NCI-H82 treated with DMSO at 0.1 percent for 48 hours (cell line): ENCODE measurements around the gene TOX3.

Experiments used
- DNase-seq: peaks from one replicate; lab custom pipeline; 2025; ENCODE audit not compliant: unreplicated experiment; lab: John Stamatoyannopoulos, UW

TOX3 gene

DNA sequence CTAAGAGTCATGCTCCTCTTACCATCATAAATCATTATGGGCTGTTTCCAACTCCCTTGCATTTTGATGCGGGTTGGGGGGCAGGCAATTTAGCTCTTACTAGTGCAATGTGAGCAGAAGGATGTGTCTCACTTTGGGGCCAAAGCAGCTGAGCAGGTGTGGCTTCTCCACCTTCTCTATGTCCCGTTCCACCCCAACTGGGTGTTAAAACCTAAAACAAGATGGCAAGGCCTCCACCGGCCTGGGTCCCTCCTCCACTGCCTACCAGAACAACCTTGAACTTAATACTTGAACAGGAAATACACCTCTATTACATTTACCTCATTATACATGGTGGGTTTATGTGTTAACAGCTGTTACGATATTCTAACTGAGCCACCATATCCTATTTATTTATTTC, 52.8 kb downstream of the TOX3 start:
- no peak for DNase-seq

DNA sequence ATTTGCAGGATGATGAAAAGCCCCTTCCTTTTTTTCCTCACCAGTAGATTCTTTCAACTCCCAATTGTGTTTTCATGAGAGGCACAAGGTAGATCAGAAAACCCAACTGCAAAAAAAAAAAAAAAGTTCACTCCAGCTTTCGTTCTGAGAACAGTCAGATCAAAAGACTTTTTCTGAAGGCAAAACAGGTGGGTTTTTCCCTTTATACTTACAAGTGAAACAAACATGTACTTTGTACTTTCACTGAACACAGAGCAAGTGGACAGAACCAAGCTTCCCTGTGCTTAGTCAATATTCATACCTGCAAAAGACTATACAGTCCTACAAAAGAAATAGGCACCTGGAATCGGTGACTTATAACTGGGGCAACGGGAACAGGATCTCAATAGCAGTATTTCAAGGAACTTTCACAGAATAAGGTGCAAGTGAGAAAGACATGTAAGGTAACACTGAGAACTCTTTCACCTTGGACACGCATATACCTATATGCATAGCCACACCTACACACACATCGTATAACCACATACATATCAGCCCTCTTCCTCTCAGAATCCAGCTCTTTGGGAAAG, 54.1 kb downstream of the TOX3 start:
- no peak for DNase-seq

DNA sequence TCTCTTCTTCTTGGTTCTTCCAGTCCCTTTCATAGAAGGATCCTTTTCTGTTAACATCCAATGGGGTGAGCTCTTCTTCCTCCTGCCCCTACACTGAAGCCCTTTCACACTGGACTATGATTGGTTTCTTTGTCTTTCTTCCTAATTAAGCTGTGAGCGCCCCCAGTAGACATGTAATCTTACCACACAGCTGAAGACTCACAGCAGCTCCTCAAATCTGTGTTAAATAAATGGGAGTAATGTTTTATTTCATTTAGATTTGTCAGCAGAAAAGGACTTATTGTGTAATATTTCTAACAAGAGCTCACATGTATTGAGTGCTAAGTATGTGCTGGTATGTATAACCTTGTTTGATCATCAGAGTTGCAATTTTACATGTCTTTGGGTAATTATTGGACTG, 55.7 kb downstream of the TOX3 start:
- no peak for DNase-seq

DNA sequence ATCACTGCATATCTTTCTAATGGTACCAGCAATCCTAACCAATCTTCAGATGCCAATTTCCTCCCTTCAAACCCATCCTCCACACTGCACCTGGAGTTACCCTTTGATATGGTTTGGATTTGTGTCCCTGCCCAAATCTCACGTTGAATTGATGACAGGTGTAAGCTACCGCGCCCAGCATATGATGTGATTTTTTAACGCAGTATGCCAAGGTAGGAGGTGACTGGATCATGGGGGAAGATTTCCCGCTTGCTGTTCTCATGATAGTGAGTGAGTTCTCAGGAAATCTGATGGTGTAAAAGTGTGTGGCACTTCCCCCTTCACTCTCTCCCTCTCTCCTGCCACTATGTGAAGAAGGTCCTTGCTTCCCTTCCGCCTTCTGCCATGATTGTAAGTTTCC, 57.0 kb downstream of the TOX3 start:
- DNase-seq: no peak

DNA sequence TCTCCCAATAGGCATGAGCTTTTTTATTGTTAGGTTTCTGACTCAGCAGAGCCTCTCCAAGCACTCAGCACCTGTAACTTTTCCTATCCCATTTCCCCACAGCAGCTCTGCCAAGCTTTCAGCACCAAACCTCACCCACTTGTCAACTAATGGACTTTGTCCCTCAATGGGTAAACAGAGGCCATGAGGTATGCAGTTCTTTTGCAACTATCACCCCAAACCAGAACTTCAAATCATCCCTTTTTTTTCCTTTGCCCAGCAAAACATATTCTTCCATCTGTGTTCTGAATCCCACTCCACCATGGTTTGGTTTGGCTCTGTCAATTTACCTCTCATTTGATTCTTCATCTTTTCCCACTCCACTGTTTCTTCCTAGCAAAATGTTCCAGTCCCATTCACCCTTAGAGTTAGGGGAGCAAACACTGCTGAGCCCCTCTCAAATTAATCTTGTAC, 58.1 kb downstream of the TOX3 start:
- DNase-seq: no peak

DNA sequence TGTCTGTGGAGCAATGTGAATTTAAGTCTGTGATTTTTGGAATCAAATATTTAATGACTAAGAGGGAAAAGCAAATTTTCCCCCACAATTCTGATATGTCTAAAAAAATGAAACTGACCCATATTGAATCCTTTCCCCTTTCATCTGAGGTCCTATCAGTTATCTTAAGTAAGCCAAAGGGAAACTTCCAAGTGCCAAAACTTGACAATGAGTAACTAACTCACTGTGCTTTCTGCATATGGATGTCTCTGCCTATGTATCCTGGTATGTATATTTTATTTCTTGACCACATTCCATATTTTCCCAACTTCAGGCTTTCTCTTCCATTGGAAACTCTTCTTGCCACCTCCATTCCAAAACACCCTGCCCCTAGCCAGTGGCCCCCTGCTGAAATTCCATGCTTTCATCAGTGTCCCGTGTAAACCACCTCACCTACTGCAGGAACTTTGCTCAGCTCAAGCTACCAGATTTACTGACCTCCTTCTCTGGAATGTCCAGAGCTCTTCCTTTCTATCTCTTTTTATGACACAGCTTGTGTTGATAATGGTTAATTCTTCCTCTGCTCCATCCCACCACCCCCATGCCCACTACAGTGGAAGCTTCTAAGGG, 59.0 kb downstream of the TOX3 start:
- no peak for DNase-seq

DNA sequence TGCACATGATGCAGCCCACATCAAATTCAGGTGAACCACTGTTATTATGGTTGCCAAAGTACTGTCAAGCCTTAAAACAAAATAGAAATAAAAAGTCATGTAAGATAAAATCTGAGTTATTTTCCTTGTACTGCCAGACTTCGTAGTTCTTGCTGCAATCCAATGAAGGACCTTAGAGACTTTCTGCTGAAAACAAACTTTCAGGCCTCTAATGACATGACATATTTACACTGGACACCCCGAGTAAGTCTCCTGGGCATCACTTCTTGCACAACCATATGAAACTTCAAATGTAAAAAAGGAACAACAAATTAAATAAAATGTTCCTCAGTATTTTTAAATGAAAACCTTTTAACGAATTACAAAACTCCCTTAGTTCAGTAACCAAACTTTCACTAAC, 66.7 kb downstream of the TOX3 start:
- no peak for DNase-seq

DNA sequence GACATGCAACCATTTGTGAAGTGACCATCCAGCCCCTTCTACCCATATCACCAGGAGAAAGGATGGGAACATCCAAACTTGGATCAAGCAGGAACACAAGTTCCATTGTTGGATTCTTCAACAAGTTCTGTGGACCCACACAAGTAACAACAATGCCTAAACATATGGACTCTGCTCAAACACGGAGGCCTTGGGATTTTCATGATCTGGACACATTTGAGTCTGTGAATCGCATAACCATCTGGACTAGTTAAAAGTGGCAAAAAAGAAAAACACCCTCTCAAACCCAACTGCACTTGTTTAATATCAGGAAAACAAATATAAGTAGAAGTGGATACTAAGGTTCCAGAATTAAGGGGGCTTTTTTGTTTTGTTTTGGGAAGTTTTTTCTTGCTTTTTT, 70.8 kb downstream of the TOX3 start:
- no peak for DNase-seq

DNA sequence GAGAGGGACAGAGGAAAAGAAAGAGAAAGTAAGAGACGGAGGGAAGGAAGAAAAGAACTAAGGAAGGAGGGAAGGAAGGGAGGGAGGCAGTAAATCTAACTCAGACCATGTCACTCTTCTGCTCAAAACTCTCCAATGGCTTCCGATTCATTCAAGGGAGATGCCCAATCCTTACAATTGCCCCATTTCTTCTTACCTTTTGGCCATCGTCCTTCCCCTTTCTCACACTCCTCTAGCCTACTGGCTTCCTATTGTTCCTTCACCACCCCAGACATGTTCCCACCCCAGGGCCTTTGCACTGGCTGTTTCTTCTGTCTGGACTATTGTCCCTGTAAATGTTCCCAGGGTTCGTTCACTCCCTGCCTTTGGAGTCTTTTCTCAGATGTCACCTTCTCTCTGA, 72.3 kb downstream of the TOX3 start:
- DNase-seq: no peak

DNA sequence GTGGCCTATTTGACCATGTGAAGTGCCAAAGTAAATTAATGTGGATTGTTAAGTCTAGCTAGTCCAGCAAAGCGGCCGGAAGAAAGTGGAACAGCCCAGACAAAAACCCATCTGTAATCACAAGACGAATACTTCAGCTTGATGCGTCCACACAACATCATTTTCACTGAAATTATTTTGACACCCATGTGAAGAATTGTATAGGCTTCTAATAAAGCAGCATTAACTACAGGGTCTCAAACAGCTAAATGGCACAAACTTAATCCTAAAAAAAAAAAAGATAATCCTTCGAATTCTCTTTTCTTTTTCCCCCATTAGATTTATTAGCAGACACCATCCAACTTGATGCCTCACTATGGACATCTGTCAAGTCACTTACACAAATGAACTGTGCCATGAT, 73.8 kb downstream of the TOX3 start:
- no peak for DNase-seq

DNA sequence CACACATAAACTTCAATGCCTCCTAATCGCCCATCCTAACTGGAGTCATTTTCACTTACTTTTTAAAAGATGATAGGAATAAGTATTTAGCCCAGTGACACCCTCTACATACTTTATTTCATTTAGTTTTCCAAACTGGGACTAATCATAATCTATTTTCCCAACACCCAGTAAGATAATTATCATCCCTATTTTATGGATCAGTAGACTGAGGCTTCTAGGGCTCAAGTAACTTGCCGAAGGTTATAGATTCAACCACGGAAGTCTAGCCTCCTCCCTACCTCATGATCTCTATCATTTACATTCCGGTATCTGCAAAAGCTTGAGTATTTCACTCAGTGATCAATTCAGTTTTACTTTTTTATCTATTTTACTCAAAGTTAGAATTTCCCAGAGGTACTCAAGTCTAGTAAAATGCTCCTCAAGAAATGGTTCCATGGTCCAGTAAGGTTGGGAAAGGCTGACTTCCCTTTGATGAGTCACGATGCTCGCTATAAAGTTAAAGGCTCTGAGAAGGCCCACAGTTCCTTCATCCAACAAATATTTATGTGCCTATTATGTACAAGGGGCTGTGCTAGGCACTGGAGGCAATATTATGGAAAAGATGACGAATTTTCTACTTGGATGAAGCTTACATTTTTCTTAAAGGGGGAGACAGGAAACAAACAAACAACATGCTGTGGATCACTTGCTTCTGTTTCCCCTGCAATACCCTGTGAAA, 75.1 kb downstream of the TOX3 start:
- no peak for DNase-seq

DNA sequence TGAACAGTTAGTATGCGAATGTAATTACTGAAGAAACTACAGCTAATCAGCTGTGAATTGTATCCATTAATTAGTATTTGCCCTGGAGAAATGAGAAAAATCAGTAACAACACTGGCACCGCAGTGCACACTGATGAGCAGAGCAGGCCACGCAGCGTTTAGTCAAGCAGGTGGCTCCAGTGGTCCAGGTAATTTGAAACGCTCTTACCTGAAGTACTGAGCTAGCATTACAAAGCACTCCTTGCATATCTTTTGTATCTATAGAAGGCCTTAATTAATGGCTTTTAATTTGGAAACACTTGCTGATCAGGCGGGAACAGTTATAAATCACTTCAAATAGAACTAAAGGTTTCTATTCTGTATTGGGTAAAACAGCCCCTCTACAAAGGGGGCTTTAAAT, 76.4 kb downstream of the TOX3 start:
- no peak for DNase-seq

DNA sequence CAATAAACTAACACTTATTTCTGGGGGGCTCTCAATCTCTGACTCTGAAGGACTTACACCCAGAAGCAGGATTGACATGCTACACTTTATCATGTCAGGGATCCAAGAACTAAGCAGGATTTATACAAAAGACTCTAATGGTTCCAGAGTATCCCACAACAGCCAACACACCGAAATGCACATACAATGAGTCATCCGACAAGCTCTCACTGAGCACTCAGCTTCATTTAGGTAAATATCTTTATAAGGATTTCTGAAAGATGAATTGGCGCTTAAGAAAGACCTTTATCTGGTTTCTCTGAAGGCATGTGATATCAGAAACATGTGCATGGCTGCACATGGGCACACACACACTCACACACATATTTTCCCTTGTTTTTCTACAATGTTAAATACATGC, 77.2 kb downstream of the TOX3 start:
- DNase-seq: no peak

DNA sequence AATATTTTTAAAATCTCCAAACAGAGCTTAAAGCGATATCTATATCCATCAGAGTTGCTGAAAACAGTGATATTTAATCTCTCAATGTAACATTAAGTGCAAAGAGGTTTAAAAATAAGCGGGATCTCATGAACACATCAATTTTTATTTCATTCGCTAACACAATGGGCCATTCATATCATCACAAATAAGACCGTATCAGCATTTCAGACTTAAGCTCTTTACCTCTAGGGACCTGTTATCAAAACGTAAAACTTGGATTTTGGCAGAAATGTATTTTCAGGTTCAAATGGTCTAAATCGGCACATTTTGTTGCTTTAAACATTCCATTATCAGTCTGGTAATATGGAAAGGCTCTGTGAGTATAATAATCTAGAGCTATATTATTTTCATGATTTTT, 77.9 kb downstream of the TOX3 start:
- DNase-seq: no peak

DNA sequence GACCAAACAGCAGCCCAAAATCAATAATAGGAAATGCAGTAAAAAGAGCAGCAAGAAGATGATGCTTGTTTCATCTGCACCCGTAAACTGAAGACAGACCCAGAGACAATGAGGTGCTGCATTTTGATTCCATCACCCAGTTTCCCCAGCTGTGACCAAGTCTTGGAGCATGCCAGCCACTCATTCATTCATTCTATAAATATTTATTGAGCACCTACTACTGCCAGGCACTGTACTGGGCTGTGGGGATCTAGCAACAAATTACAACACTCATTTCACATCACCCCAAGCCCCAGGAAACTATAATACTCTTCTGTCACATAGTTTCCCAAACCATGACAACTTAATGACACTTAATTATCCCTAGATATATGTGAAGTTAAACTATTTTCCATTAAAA, 79.2 kb downstream of the TOX3 start:
- no peak for DNase-seq

DNA sequence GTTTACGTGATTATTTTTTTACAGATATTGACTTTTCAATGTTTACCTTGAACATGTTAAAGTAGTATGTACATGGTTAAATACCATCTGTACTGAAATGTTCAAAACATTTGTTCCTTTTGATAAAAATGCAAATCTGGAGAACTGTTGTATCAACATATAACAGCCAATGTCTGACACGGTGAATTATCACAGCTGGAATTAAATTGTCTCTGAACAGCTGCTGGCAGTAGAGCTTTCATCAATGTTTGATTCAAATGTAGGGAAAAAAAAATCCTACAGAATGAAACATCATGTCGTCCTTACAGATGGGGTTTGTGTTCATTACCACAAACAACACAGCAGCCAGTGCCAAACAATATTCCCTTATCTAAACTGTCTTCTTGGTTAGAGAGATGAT, 79.9 kb downstream of the TOX3 start:
- DNase-seq: no peak

DNA sequence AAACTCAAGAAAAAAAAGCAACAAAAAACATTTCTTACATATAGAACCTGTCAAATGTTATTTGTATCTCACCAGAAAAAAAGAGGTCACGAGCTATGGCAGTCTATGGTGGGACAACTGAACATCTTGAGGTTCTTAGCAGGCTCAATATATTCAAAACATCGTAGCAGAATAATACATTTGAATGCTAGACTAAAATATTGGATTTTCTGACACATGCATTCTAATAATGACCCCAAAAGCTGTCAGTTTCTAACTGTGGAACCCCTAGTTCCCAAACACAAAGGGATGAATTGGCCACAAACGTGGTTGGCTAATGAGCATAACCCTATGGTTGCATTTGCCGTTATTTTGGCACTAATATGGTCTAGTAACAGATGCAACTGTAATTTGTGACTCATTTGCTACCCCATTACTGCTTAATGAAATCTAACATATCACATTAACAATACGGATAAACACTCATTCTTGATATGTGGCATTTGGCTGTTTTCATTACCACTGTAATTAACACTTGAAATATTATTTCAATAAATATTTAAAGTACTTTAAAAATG, 81.2 kb downstream of the TOX3 start:
- no peak for DNase-seq

DNA sequence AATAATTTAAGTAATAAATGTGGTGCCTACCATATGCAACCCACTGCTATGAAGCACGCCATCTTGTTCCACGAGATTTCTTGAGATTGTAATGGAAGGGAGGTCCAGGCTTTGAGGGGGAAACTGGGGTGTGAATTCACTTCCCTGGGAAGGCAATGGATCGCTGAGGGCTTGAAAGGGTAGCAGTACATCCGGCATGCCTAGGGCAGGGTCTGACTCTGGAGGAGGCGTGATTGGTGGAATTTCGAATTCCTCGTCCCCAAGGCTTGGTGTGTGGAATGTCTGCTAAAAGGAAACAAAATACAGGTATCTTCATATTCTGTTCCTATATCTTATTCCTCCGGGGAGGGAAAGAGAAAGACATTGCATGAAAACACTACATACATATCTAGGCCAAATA, 83.0 kb downstream of the TOX3 start:
- DNase-seq: no peak

DNA sequence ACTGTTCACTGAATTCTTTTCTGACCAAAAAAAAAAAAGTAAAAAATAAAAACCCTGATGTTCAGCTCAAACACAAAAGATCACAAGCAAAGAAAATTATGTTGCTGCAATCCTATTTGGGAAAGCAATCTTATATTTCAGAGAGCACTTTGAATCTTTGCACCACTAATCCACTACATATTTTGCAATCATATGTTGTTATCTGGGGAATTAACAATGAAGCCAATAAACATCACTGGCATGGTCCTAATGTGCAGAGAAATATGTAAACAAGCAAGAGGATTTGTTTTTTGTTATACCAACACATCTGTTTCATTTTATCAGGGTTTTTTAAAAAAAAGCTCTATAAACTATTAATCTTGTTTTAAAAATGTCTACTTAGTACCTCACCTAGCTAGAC, 84.1 kb downstream of the TOX3 start:
- DNase-seq: no peak

DNA sequence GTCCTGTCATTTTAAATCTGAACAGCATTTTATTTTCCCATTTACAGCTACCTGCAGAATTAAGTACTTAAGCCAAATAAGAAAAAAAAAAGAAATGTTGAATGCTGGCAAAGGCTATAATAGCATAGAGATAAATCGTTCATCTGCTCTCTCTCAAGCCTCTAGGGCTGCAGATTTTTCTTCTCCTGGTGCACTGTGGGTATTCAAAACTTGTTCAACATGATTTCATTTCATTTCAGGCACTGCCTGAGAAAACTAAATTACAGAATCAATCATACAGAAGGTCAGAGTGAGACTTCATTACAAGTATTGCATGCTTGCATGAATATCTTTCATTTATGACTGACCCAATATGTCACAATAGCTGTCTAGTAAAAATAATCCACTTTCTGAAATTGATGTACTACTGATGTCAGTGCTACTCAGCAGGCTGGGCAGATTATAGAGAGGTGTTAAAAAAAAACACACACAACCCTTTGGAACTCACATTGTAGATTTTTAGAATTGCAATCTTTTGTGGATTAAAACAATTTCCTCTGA, 86.2 kb downstream of the TOX3 start:
- peak; percentile 32 for DNase-seq

DNA sequence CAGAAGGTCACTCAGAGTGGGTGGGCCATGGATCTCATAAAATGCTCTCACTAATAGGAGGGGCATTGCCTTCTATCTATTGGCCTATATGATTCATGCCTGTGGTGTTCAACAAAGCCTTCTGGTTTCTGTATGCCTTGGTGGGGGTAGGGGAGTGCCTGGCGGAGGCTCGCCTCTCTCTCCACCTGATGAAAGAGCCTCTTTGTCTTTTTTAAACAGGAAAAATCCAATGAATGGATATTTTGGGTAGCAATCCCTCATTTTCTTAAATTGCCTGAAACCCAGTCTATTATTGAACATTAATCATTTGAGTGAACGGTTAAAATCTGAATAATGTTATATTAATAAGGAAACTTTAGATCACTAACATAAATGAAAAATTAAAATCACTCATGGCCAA, 90.6 kb downstream of the TOX3 start:
- DNase-seq: no peak
